SK-N-SH treated with all-trans-retinoic acid at 6 μM for 48 hours (cell line): ENCODE data around the gene FMO3.

Experiments used
- ATAC-seq: fragments of 200-7000 bp; cut with Tn5 transposase; 3 replicates; pipeline ENCODE4 v1.9.1; 2020; ENCODE audit warnings: mild to moderate bottlenecking, moderate library complexity
- BACH2 ChIP-seq: fragments of 250-450 bp; sonication (Bioruptor Pico); IDR thresholded peaks from 2 replicates; pipeline ENCODE4 v1.9.0; 2021; ENCODE audit warnings: mild to moderate bottlenecking, borderline replicate concordance
- CSDC2 ChIP-seq: fragments of 250-450 bp; sonication (Bioruptor Pico); IDR thresholded peaks from 2 replicates; pipeline ENCODE4 v1.5.0; 2020; ENCODE audit warnings: mild to moderate bottlenecking, moderate library complexity
- ESRRG ChIP-seq: fragments of 250-450 bp; sonication (Bioruptor Pico); IDR thresholded peaks from 2 replicates; pipeline ENCODE4 v1.6.1; 2021; ENCODE audit warnings: mild to moderate bottlenecking
- GLIS3 ChIP-seq: fragments of 250-450 bp; sonication (Bioruptor Pico); IDR thresholded peaks from 2 replicates; pipeline ENCODE4 v1.5.0; 2020; ENCODE audit warnings: mild to moderate bottlenecking, moderate library complexity
- ISL1 ChIP-seq: fragments of 250-450 bp; sonication (Bioruptor Pico); IDR thresholded peaks from 2 replicates; pipeline ENCODE4 v2.1.2; 2022; ENCODE audit warnings: mild to moderate bottlenecking, moderate library complexity
- OSR1 ChIP-seq: fragments of 250-450 bp; sonication (Bioruptor Pico); IDR thresholded peaks from 2 replicates; pipeline ENCODE4 v1.8.0; 2022; ENCODE audit warnings: moderate library complexity, mild to moderate bottlenecking, inconsistent platforms
- PPARA ChIP-seq: fragments of 250-450 bp; sonication (Bioruptor Pico); IDR thresholded peaks from 2 replicates; pipeline ENCODE4 v1.5.0; 2020; ENCODE audit warnings: mild to moderate bottlenecking, borderline replicate concordance
- RARB ChIP-seq: fragments of 250-450 bp; sonication (Bioruptor Pico); IDR thresholded peaks from 2 replicates; pipeline ENCODE4 v1.8.0; 2021; ENCODE audit warnings: mild to moderate bottlenecking, moderate library complexity
- TCF4 ChIP-seq: fragments of 250-450 bp; sonication (Bioruptor Pico); IDR thresholded peaks from 2 replicates; pipeline ENCODE4 v1.8.0; 2021; ENCODE audit warnings: mild to moderate bottlenecking, moderate library complexity, borderline replicate concordance
- TOX ChIP-seq: fragments of 250-450 bp; sonication (Bioruptor Pico); IDR thresholded peaks from 2 replicates; pipeline ENCODE4 v1.8.0; 2021; ENCODE audit warnings: mild to moderate bottlenecking, moderate library complexity, borderline replicate concordance
- ZC3H10 ChIP-seq: fragments of 250-450 bp; sonication (Bioruptor Pico); IDR thresholded peaks from 2 replicates; pipeline ENCODE4 v1.5.1; 2021; ENCODE audit warnings: mild to moderate bottlenecking, moderate library complexity
- ZFP3 ChIP-seq: fragments of 250-450 bp; sonication (Bioruptor Pico); IDR thresholded peaks from 2 replicates; pipeline ENCODE4 v1.5.0; 2020; ENCODE audit warnings: mild to moderate bottlenecking, moderate library complexity
- ZFP30 ChIP-seq: fragments of 450-650 bp; formaldehyde crosslinking; IDR thresholded peaks from 2 replicates; pipeline ENCODE4 v1.5.0; 2022; ENCODE audit warnings: mild to moderate bottlenecking, moderate library complexity
- ZNF565 ChIP-seq: fragments of 450-650 bp; formaldehyde crosslinking; conservative IDR thresholded peaks from 2 replicates; pipeline ENCODE4 v1.5.0; 2020; ENCODE audit warnings: low read depth, mild to moderate bottlenecking, moderate library complexity
- ZNF70 ChIP-seq: fragments of 450-650 bp; formaldehyde crosslinking; IDR thresholded peaks from 2 replicates; pipeline ENCODE4 v1.5.0; 2020; ENCODE audit warnings: mild to moderate bottlenecking, moderate library complexity
- ZNF8 ChIP-seq: fragments of 450-650 bp; formaldehyde crosslinking; IDR thresholded peaks from 2 replicates; pipeline ENCODE4 v1.5.0; 2020; ENCODE audit warnings: mild to moderate bottlenecking, moderate library complexity
- TF ChIP-seq, protein P1 (sequence below): fragments of 250-450 bp; sonication (Bioruptor Pico); IDR thresholded peaks from 2 replicates; pipeline ENCODE4 v1.5.1; 2020; ENCODE audit warnings: low read depth, mild to moderate bottlenecking, moderate library complexity
- TF ChIP-seq, protein P2 (sequence below): fragments of 250-450 bp; sonication (Bioruptor Pico); IDR thresholded peaks from 2 replicates; pipeline ENCODE4 v1.5.0; 2020; ENCODE audit warnings: mild to moderate bottlenecking, moderate library complexity
- TF ChIP-seq, protein P3 (sequence below): fragments of 250-450 bp; sonication (Bioruptor Pico); IDR thresholded peaks from 2 replicates; pipeline ENCODE4 v1.8.0; 2020; ENCODE audit warnings: mild to moderate bottlenecking, moderate library complexity, borderline replicate concordance
- TF ChIP-seq, protein P4 (sequence below): fragments of 250-450 bp; sonication (Bioruptor Pico); IDR thresholded peaks from 2 replicates; pipeline ENCODE4 v1.8.0; 2021; ENCODE audit warnings: low read depth, mild to moderate bottlenecking, moderate library complexity, borderline replicate concordance
- TF ChIP-seq, protein P5 (sequence below): fragments of 250-450 bp; sonication (Bioruptor Pico); IDR thresholded peaks from 2 replicates; pipeline ENCODE4 v1.5.1; 2021; ENCODE audit warnings: mild to moderate bottlenecking, moderate library complexity

Gene FMO3

DNA sequence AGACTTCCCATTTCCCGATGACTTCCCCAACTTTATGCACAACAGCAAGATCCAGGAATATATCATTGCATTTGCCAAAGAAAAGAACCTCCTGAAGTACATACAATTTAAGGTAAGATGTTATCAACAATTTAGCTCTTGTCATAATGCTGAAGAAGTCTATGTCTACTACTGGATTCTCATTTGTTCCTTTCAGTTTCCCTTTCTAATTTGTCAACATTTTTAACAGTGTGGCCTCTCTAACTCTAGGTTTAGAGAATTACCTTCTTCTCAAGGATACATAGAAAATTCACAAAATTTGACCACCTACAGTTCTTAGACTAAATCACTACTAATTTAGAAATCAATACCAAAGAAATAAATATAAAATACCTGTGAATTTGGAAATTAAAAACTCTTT, 13.2 kb downstream of the FMO3 start (continued):
- TF ChIP-seq CSDC2 (no peak), ESRRG (no peak), RARB (CRISPR knock-in tag) (no peak), ZFP3 (CRISPR knock-in tag) (no peak), ZNF8 (no peak)
- TF ChIP-seq, protein P1, sequence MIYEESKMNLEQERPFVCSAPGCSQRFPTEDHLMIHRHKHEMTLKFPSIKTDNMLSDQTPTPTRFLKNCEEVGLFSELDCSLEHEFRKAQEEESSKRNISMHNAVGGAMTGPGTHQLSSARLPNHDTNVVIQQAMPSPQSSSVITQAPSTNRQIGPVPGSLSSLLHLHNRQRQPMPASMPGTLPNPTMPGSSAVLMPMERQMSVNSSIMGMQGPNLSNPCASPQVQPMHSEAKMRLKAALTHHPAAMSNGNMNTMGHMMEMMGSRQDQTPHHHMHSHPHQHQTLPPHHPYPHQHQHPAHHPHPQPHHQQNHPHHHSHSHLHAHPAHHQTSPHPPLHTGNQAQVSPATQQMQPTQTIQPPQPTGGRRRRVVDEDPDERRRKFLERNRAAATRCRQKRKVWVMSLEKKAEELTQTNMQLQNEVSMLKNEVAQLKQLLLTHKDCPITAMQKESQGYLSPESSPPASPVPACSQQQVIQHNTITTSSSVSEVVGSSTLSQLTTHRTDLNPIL (CRISPR knock-in tag), result no peak

DNA sequence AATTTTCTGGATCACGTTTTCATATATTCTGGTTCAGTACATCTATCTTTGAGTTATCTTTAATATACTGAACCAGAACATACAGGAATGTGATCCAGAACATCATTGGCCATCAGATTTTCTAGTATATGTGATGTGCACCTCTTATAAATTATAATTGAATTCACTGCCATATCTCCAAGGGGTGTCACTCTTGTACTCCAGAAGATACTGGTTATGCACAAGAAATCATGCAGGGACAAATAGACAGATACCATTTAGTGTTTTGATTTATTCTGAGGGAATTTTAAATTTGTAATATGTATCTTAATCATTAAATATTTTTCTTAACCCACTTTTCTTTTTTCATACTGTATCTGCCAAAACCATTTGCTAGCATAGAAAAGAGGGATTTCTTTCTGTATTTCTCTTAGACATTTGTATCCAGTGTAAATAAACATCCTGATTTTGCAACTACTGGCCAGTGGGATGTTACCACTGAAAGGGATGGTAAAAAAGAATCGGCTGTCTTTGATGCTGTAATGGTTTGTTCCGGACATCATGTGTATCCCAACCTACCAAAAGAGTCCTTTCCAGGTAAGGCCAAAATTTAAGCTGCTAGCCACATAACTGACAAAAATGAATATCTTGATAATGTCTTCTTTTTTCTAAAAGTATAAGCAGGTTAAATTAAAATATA, 16.7 kb downstream of the FMO3 start:
- TF ChIP-seq RARB (CRISPR knock-in tag), result no peak
- TF ChIP-seq ZFP3 (CRISPR knock-in tag), result no peak
- TF ChIP-seq, protein P2, sequence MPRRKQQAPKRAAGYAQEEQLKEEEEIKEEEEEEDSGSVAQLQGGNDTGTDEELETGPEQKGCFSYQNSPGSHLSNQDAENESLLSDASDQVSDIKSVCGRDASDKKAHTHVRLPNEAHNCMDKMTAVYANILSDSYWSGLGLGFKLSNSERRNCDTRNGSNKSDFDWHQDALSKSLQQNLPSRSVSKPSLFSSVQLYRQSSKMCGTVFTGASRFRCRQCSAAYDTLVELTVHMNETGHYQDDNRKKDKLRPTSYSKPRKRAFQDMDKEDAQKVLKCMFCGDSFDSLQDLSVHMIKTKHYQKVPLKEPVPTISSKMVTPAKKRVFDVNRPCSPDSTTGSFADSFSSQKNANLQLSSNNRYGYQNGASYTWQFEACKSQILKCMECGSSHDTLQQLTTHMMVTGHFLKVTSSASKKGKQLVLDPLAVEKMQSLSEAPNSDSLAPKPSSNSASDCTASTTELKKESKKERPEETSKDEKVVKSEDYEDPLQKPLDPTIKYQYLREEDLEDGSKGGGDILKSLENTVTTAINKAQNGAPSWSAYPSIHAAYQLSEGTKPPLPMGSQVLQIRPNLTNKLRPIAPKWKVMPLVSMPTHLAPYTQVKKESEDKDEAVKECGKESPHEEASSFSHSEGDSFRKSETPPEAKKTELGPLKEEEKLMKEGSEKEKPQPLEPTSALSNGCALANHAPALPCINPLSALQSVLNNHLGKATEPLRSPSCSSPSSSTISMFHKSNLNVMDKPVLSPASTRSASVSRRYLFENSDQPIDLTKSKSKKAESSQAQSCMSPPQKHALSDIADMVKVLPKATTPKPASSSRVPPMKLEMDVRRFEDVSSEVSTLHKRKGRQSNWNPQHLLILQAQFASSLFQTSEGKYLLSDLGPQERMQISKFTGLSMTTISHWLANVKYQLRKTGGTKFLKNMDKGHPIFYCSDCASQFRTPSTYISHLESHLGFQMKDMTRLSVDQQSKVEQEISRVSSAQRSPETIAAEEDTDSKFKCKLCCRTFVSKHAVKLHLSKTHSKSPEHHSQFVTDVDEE (CRISPR knock-in tag), result no peak
- no peak for TF ChIP-seq BACH2 (CRISPR knock-in tag)
- no peak for TF ChIP-seq TOX (CRISPR knock-in tag)
- TF ChIP-seq ESRRG, result no peak
- TF ChIP-seq ZNF565 (CRISPR knock-in tag), result no peak
- TF ChIP-seq TCF4 (CRISPR knock-in tag), result no peak
- no peak for TF ChIP-seq ZNF8
- TF ChIP-seq PPARA, result no peak
- TF ChIP-seq, protein P3, sequence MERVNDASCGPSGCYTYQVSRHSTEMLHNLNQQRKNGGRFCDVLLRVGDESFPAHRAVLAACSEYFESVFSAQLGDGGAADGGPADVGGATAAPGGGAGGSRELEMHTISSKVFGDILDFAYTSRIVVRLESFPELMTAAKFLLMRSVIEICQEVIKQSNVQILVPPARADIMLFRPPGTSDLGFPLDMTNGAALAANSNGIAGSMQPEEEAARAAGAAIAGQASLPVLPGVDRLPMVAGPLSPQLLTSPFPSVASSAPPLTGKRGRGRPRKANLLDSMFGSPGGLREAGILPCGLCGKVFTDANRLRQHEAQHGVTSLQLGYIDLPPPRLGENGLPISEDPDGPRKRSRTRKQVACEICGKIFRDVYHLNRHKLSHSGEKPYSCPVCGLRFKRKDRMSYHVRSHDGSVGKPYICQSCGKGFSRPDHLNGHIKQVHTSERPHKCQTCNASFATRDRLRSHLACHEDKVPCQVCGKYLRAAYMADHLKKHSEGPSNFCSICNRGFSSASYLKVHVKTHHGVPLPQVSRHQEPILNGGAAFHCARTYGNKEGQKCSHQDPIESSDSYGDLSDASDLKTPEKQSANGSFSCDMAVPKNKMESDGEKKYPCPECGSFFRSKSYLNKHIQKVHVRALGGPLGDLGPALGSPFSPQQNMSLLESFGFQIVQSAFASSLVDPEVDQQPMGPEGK (CRISPR knock-in tag), result no peak
- TF ChIP-seq, protein P1 (CRISPR knock-in tag), result no peak
- TF ChIP-seq OSR1 (CRISPR knock-in tag), result no peak
- no peak for TF ChIP-seq ZNF70 (CRISPR knock-in tag)
- TF ChIP-seq ZC3H10 (CRISPR knock-in tag), result no peak
- TF ChIP-seq GLIS3 (CRISPR knock-in tag), result no peak
- TF ChIP-seq CSDC2, result no peak
- TF ChIP-seq ISL1 (CRISPR knock-in tag), result no peak
- TF ChIP-seq ZFP30 (CRISPR knock-in tag), result no peak
- no peak for ATAC-seq

DNA sequence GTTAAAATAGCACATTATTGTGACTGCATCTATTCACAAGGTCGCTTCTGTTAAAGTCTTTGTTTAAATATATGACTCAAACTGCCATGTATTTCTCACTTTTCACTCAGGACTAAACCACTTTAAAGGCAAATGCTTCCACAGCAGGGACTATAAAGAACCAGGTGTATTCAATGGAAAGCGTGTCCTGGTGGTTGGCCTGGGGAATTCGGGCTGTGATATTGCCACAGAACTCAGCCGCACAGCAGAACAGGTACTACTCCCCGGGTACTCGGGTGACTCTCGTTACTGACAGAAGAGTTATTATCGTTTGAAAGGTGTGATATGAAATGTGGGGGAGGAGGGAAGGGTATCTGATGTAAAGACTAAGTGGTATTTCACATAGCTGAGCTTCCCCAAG, 17.3 kb downstream of the FMO3 start:
- no peak for ATAC-seq

DNA sequence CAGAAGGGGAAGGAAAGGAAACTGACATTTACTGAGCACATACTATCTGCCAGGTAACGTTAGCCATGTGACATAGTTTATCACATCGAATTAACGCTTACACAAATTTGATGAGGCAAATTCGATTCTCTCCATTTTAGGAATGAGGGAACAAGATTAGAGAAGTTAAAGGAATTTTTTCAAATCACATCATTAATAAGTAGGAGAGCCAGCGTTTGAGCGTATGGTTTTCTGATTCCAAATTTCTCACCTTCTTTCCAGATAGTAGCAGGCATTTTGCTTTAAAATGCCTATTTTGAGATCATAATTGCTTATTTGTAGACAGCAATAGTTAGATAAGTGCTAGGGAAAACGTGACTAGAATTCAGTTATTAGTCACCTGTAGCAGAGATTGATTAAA, 19.3 kb downstream of the FMO3 start:
- ATAC-seq, result no peak
- no peak for TF ChIP-seq BACH2 (CRISPR knock-in tag)
- no peak for TF ChIP-seq TCF4 (CRISPR knock-in tag)
- TF ChIP-seq ZFP30 (CRISPR knock-in tag), result no peak
- TF ChIP-seq ZNF565 (CRISPR knock-in tag), result no peak
- TF ChIP-seq ZNF70 (CRISPR knock-in tag), result no peak
- TF ChIP-seq, protein P4, sequence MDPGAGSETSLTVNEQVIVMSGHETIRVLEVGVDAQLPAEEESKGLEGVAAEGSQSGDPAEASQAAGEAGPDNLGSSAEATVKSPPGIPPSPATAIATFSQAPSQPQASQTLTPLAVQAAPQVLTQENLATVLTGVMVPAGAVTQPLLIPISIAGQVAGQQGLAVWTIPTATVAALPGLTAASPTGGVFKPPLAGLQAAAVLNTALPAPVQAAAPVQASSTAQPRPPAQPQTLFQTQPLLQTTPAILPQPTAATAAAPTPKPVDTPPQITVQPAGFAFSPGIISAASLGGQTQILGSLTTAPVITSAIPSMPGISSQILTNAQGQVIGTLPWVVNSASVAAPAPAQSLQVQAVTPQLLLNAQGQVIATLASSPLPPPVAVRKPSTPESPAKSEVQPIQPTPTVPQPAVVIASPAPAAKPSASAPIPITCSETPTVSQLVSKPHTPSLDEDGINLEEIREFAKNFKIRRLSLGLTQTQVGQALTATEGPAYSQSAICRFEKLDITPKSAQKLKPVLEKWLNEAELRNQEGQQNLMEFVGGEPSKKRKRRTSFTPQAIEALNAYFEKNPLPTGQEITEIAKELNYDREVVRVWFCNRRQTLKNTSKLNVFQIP, result no peak
- TF ChIP-seq, protein P5, sequence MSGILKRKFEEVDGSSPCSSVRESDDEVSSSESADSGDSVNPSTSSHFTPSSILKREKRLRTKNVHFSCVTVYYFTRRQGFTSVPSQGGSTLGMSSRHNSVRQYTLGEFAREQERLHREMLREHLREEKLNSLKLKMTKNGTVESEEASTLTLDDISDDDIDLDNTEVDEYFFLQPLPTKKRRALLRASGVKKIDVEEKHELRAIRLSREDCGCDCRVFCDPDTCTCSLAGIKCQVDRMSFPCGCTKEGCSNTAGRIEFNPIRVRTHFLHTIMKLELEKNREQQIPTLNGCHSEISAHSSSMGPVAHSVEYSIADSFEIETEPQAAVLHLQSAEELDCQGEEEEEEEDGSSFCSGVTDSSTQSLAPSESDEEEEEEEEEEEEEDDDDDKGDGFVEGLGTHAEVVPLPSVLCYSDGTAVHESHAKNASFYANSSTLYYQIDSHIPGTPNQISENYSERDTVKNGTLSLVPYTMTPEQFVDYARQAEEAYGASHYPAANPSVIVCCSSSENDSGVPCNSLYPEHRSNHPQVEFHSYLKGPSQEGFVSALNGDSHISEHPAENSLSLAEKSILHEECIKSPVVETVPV, result no peak
- no peak for TF ChIP-seq ZC3H10 (CRISPR knock-in tag)
- no peak for TF ChIP-seq CSDC2
- no peak for TF ChIP-seq GLIS3 (CRISPR knock-in tag)

More for the DNA sequence above, 17.3 kb downstream of the FMO3 start:
- TF ChIP-seq BACH2 (CRISPR knock-in tag) (no peak), GLIS3 (CRISPR knock-in tag) (no peak)
- TF ChIP-seq, protein P1 (CRISPR knock-in tag), result no peak
- TF ChIP-seq, all 23 proteins: peak for 0
